ENCODE data around the gene ZNF829.

DNA sequence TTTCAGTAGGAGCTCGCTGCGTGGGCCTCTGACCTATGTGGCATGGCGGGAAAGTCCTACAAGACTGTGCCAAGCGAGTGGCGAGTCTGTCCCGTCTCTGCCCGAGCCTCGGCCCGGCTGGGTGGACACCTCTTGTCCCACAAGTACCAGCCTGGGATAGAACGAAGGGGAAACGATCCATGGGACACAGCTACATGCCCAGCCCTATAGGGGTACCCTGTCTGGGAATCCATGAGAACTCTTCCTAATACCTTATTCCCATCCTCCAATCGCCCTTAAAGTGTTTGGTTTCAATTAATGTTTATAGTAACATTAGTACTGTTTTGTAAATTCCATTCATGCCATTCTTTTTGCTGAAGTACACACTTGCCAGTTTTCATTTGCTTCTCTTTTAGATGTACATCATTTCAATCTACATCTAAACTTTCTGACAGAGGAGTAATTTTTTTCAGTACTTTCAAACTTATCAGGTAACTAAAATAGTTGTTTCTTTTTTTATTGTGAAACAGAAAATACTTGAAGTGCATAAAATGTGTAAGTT is 77.2 kb downstream of the ZNF829 start:
- no peak for TF ChIP-seq EZH2phosphoT487 (IDR thresholded peaks at IDR 0.05; ENCODE audit: insufficient read depth, low read depth)
- no peak for TF ChIP-seq EZH2 (IDR thresholded peaks at IDR 0.05; ENCODE audit: insufficient read depth, poor library complexity, severe bottlenecking)

Measured in GM23248 (cell line).